Lower lobe of right lung (tissue), 2 donors: ENCODE results near the gene AP4S1. TPM values are rescaled to one million over a fixed set of nuclear protein-coding genes. Genes with fewer than 3 reads are reported as not detected.

Source experiments
- ATAC-seq, 2 donors: fragments of 200-7000 bp; cut with Tn5 transposase; one replicate each; pipeline ENCODE4 v1.9.1; 2020 to 2022; ENCODE audit warnings: mild to moderate bottlenecking in 2 of 2, moderate library complexity in 2 of 2
- DNase-seq: peaks from one replicate; pipeline ENCODE4 v3.0.0-alpha.2; 2020
- H3K27ac ChIP-seq: fragments of 200-600 bp; one replicate; pipeline ENCODE4 v1.8.0; 2022
- H3K27me3 ChIP-seq: fragments of 200-600 bp; one replicate; pipeline ENCODE4 v1.8.0; 2022; ENCODE audit warnings: low read depth
- H3K36me3 ChIP-seq: fragments of 200-600 bp; one replicate; pipeline ENCODE4 v1.8.0; 2022; ENCODE audit warnings: mild to moderate bottlenecking
- H3K4me1 ChIP-seq: fragments of 200-600 bp; one replicate; pipeline ENCODE4 v1.8.0; 2022
- H3K4me3 ChIP-seq: fragments of 200-600 bp; one replicate; pipeline ENCODE4 v1.8.0; 2022; ENCODE audit warnings: mild to moderate bottlenecking
- H3K9me3 ChIP-seq: fragments of 200-600 bp; one replicate; pipeline ENCODE4 v1.8.0; 2022
- CTCF ChIP-seq: fragments of 200-600 bp; IDR thresholded peaks from one replicate; pipeline ENCODE4 v1.8.0; 2022; ENCODE audit warnings: antibody characterized with exemption, mild to moderate bottlenecking
- intact Hi-C: fragments of 100-400 bp; cut with DNase I; formaldehyde crosslinking; loops from one replicate; pipeline ENCODE4 v1.11.0; 2022
- total RNA-seq: library from RNA; stranded (reverse); fragmentation: NEBNext Ultra II Directional; extraction: Animal tissue kit (Norgen Biotek cat#: 25700); gene quantifications from one replicate; pipeline ENCODE4 v1.2.1, GENCODE V29; 2021
- donor health status: DM: no; HTN: yes; CAD: no; lungs with severe emphysema.

AP4S1 gene
- total RNA-seq, 1 donor from 2014 or later, result 8.6 TPM

GRCh38 chr14:30983858-30984257 is 41.6 kb upstream of the AP4S1 start:
- no peaks in the 10 kb centered on the region for H3K9me3 ChIP-seq
- intact Hi-C loops, result no loop called here
- peaks cover 27% of the 10 kb centered on the region for H3K4me1 ChIP-seq

GRCh38 chr14:30985796-30986195 is 39.7 kb upstream of the AP4S1 start:
- DNase-seq (no peak), ATAC-seq (no peak)
- Histone ChIP-seq H3K4me1 (peaks cover 20% of the 10 kb centered on the region), H3K27ac (no peak overlapping the region), H3K4me3 (no peak overlapping the region), H3K27me3 (no peaks in the 10 kb centered on the region), H3K9me3 (no peaks in the 10 kb centered on the region), H3K36me3 (no peaks in the 10 kb centered on the region)
- intact Hi-C loops, result no loop called here
- TF ChIP-seq CTCF, result no peak

More at GRCh38 chr14:30983858-30984257, 41.6 kb upstream of the AP4S1 start:
- Histone ChIP-seq H3K27ac (no peak overlapping the region), H3K27me3 (no peaks in the 10 kb centered on the region), H3K36me3 (no peaks in the 10 kb centered on the region), H3K4me3 (no peak overlapping the region)
- ATAC-seq (no peak), DNase-seq (no peak)
- TF ChIP-seq CTCF, result no peak

- Histone ChIP-seq H3K27ac (no peak overlapping the region), H3K9me3 (no peaks in the 10 kb centered on the region), H3K27me3 (no peaks in the 10 kb centered on the region), H3K4me3 (no peak overlapping the region), H3K36me3 (no peaks in the 10 kb centered on the region), H3K4me1 (peaks cover 30% of the 10 kb centered on the region)
- no peak for TF ChIP-seq CTCF
- intact Hi-C loops, result no loop called here
- ATAC-seq (no peak), DNase-seq (no peak)
Observed at GRCh38 chr14:30988509-30988908, 36.9 kb upstream of the AP4S1 start.

DNA sequence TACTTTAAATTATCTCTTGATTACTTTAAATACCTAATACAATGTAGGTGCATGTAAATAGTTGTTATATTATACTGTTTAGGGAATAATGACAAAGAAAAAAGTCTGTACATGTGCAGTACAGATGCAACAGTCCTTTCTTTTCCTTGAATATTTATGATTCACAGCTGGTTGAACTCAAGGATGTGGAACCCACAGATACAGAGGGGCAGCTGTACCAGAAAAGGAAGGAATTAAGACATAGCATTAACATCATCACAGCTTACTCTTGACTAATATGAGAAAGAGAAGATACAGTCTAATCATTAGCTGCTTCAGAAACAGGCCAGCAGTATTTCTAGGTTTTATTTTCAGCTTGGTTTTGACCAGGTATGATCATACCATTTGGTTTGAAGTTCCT is 34.7 kb upstream of the AP4S1 start:
- intact Hi-C loops, result no loop called here
- ATAC-seq, result no peak

DNA sequence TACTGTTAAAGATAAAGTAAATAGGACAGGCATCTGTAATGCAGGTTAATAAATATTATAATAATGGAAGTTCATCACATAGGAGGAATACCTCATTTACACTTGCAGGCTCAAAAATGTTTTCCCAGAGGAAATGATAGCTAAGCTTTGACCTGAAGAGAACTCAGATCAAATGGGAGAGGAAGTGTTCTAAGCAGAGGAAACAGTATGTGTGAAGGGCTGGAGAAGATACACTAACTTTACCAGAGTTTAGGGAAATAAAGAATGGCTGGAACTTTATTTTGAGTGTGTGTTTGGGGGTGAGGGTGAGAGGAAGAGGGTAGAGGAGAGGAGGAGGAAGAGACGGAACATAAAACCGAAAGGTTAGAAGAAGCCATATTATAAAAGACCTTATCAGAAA is 34.0 kb upstream of the AP4S1 start:
- Histone ChIP-seq H3K4me1 (peaks cover 38% of the 10 kb centered on the region), H3K4me3 (no peak overlapping the region), H3K9me3 (no peaks in the 10 kb centered on the region), H3K27ac (no peak overlapping the region), H3K27me3 (no peaks in the 10 kb centered on the region), H3K36me3 (no peaks in the 10 kb centered on the region)
- DNase-seq, result no peak
- TF ChIP-seq CTCF, result no peak
- no peak for ATAC-seq
- intact Hi-C loops, result no loop called here

More for the DNA sequence above, 34.7 kb upstream of the AP4S1 start:
- H3K9me3 ChIP-seq, result no peaks in the 10 kb centered on the region
- H3K4me3 ChIP-seq, result no peak overlapping the region
- H3K36me3 ChIP-seq, result no peaks in the 10 kb centered on the region
- H3K4me1 ChIP-seq, result peaks cover 44% of the 10 kb centered on the region
- no peak for TF ChIP-seq CTCF
- H3K27ac ChIP-seq, result no peak overlapping the region
- H3K27me3 ChIP-seq, result no peaks in the 10 kb centered on the region
- no peak for DNase-seq

GRCh38 chr14:30993071-30993470 is 32.4 kb upstream of the AP4S1 start:
- Histone ChIP-seq H3K27ac (no peak overlapping the region), H3K36me3 (no peaks in the 10 kb centered on the region), H3K9me3 (peaks cover 3% of the 10 kb centered on the region), H3K4me3 (no peak overlapping the region), H3K27me3 (no peaks in the 10 kb centered on the region), H3K4me1 (peaks cover 35% of the 10 kb centered on the region)
- DNase-seq (no peak), ATAC-seq (no peak)
- intact Hi-C loops, result no loop called here
- no peak for TF ChIP-seq CTCF
